Heart right ventricle (tissue), 16 donors: Measurements from ENCODE around the gene HRAS. TPM values are rescaled to one million over a fixed set of nuclear protein-coding genes. Genes with fewer than 3 reads are reported as not detected.

Experiments
- ATAC-seq, 8 donors: fragments of 200-7000 bp; cut with Tn5 transposase; one replicate each; pipeline ENCODE4 v1.9.1; 2020; ENCODE audit warnings: mild to moderate bottlenecking in 8 of 8, moderate library complexity in 8 of 8, moderate number of reproducible peaks in 1 of 8
- DNase-seq, 2 donors: peaks; one replicate each; pipeline ENCODE4 v3.0.0-alpha.2; 2020
- H3K27ac ChIP-seq, 10 donors: fragments of 200-600 bp; sonication (generic) in 2 of 10; one replicate each; pipeline versions ENCODE4 v1.5.0 to v1.8.0; 2020 to 2022; ENCODE audit warnings: mild to moderate bottlenecking in 3 of 10
- H3K27me3 ChIP-seq, 7 donors: fragments of 200-600 bp; one replicate each; pipeline ENCODE4 v1.8.0; 2021 to 2022; ENCODE audit warnings: mild to moderate bottlenecking in 2 of 7
- H3K36me3 ChIP-seq, 9 donors: fragments of 200-600 bp; sonication (generic) in 1 of 9; one replicate each; pipeline versions ENCODE4 v1.5.0 to v1.8.0; 2020 to 2022; ENCODE audit warnings: mild to moderate bottlenecking in 2 of 9
- H3K4me1 ChIP-seq, 9 donors: fragments of 200-600 bp; sonication (generic) in 1 of 9; one replicate each; pipeline versions ENCODE4 v1.5.0 to v1.8.0; 2020 to 2022; ENCODE audit warnings: mild to moderate bottlenecking in 4 of 9
- H3K4me3 ChIP-seq, 10 donors: fragments of 200-600 bp; sonication (generic) in 2 of 10; one replicate each; pipeline versions ENCODE4 v1.5.0 to v1.8.0; 2020 to 2022; ENCODE audit warnings: mild to moderate bottlenecking in 7 of 10, moderate library complexity in 2 of 10
- H3K9me3 ChIP-seq, 11 donors: fragments of 200-600 bp in 10 of 11; sonication (generic) in 2 of 11; one replicate each; pipeline versions ENCODE4 v1.5.0 to v1.8.0; 2013 to 2022; ENCODE audit warnings: mild to moderate bottlenecking in 2 of 11, control low read depth in 1 of 11, moderate library complexity in 1 of 11
- WGBS, 2 donors: extraction: QIAGEN DNeasy Blood & Tissue Kit; methylation state at CpG; one replicate each; pipeline ENCODE4 v1.1.7; 2013; ENCODE audit warnings: inconsistent platforms in 1 of 2; 5-methylcytosine and 5-hydroxymethylcytosine counted together
- intact Hi-C, 10 donors: fragments of 100-400 bp; cut with DNase I; formaldehyde crosslinking; loops; one replicate each; pipeline versions ENCODE4 v1.11.1 to v1.14.2; 2022
- polyA plus RNA-seq, 2 donors: library from polyadenylated mRNA; stranded (reverse); fragments of 200-250 nt; gene quantifications; one replicate each; pipeline ENCODE4 v1.2.3, GENCODE V29; 2013
- total RNA-seq, 10 donors: library from RNA; stranded (reverse); fragmentation: NEBNext Ultra II Directional in 3 of 10; extraction: Animal tissue kit (Norgen Biotek cat#: 25700) in 3 of 10; gene quantifications; one replicate each; pipeline versions ENCODE4 v1.2.1 to v1.2.4, GENCODE V29; 2021 to 2023
- TF ChIP-seq, protein P1 (sequence below), 9 donors: fragments of 200-600 bp; sonication (generic) in 2 of 9; IDR thresholded peaks; one replicate each; pipeline versions ENCODE4 v1.5.0 to v1.8.0; 2021 to 2022; ENCODE audit warnings: antibody characterized with exemption in 9 of 9, mild to moderate bottlenecking in 5 of 9, moderate library complexity in 1 of 9
- donor health status: Arrhythmogenic right ventricular cardiomyopathy.
- donor health status: ischemic (EF 13 %, LVEDD 7.1; RV severe dilation, severe dysfunction).
- donor health status: healthy with polysubstance abuse.
- donor health status: DM: no; HTN: yes; CAD: no.
- donor health status: DM: no; HTN: no; CAD: no.
- donor health status: ischemic (EF 25% LVEDD 6.9; RV normal size, moderate dysfunction).
- donor health status: ischemic (EF 25% LVEDD 5.7; RV mildly dilated, moderate dysfunction).
- donor health status: healthy.
- donor health status: DM: yes; HTN: yes; CAD: no.
- donor health status: Ischemic cardiomyopathy.
- donor health status: ischemic (EF 35%, LVEDD 5.7; RV mildly dilated, moderate dysfunction).
- donor health status: nonischemic (EF 11% LVEDD 7.7; RV severe dilation, severe dysfunction).
- donor health status: DM: yes; HTN: yes; CAD: no.
- donor health status: PGD.
- donor health status: ischemic (EF 29% LVEDD 5.4; RV normal size, mild dysfunction).
- donor health status: nonischemic (EF 23%, LVEDD 6.1; RV moderate dilation, normal function).

HRAS gene
- total and polyA plus RNA-seq, 12 donors: 44.7 to 132 (median 56.4) TPM

DNA sequence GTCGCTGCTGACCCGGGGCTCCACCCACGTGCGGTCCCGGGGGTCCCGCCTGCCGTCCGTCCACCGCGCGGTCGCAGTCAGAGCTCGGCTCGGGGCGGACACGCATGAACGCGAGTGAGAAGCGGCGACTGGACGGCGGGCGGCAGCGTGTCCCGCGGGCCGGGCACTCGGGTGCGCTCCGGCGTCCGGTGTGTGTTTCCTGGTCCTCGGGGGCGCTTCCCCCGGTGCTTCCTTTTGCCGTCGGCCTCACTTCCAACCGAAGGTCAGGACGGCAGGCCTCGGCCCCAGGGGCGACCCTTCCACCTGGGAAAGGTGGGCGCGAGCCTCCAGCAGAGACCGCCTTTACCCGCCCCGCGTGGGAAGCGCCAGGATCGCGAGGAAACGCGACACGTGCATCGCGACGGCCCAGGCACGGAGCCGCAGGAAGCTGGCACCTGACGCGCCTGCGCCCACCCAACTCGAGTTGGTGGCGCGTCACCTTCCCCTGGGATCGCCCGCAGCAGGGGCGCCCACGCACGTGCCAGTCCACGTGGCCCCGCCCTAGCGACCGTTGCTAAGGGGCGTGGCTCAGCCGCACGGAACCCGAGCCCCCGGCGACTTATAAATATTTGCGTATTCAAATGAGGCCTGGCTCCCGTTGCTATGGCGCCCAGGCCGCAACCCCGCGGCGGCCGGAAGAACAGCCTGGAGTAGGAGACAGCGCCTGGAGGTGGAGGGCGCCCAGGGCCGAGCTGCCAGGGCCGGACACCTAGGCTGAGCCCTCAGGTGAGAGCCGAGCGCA, 1.7 kb upstream of the HRAS start, which contains the start of gene LRRC56:
LRRC56 (plus strand) TSS at position 687 of the 781 bp plus-strand sequence. CDS start 3,158 bp downstream, outside the sequence.
- intact Hi-C loops: loop anchor here in 1 of 10 donors (10.0 kb wide), 1 partner anchor 88 kb away; the partner anchor contains the start of genes CDHR5 and SCT

DNA sequence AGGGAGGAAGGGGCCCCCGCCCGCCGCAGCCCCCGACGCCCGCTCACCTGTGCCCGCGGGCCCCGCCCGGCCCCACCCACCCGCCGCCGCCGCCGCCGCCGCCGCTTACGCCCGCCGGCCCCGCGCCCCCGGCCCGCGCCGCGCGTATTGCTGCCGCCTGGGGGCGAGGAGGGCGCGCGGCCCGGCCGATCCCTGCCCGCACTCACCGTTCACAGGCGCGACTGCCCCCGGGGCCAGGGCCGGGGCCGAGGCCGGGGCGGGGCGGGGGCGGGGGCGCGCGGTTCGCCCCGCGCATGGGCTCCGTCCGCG, 212 bp downstream of the HRAS start:
- no peak for ATAC-seq
- WGBS, 2 donors: 0% methylated on average over 13 to 56 of the region's 56 CpGs
- H3K36me3 ChIP-seq: peaks cover 0 to 31% (median 16%) of the 10 kb centered on the region in 9 donors
- no peak for DNase-seq
- no peaks in the 10 kb centered on the region for H3K9me3 ChIP-seq
- TF ChIP-seq, protein P1, sequence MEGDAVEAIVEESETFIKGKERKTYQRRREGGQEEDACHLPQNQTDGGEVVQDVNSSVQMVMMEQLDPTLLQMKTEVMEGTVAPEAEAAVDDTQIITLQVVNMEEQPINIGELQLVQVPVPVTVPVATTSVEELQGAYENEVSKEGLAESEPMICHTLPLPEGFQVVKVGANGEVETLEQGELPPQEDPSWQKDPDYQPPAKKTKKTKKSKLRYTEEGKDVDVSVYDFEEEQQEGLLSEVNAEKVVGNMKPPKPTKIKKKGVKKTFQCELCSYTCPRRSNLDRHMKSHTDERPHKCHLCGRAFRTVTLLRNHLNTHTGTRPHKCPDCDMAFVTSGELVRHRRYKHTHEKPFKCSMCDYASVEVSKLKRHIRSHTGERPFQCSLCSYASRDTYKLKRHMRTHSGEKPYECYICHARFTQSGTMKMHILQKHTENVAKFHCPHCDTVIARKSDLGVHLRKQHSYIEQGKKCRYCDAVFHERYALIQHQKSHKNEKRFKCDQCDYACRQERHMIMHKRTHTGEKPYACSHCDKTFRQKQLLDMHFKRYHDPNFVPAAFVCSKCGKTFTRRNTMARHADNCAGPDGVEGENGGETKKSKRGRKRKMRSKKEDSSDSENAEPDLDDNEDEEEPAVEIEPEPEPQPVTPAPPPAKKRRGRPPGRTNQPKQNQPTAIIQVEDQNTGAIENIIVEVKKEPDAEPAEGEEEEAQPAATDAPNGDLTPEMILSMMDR (IDR thresholded peaks at IDR 0.05): no peak
- peak overlapping the region; percentile 64 to 95 (median 86) for H3K4me3 ChIP-seq
- peak overlapping the region in 6 of 10 donors; percentile 65 to 78 (median 75) for H3K27ac ChIP-seq
- H3K4me1 ChIP-seq: peaks cover 15 to 51% (median 39%) of the 10 kb centered on the region in 9 donors
- H3K27me3 ChIP-seq: peaks cover 0 to 25% (median 14%) of the 10 kb centered on the region in 7 donors
- intact Hi-C loops: loop anchor here in 1 of 10 donors (2.0 to 10.0 kb wide), 2 partner anchors 28 to 90 kb away; partner anchors contain the start of genes CDHR5, RNH1 and SCT

More for the DNA sequence above, 1.7 kb upstream of the HRAS start, which contains the start of gene LRRC56:
- Histone ChIP-seq H3K27me3 (peaks cover 0 to 25% (median 14%) of the 10 kb centered on the region in 7 donors), H3K9me3 (no peaks in the 10 kb centered on the region), H3K4me3 (peak within 1 kb of the TSS in 9 of 10 donors; percentile 4 to 86 (median 76)), H3K4me1 (peaks cover 15 to 49% (median 39%) of the 10 kb centered on the region in 9 donors), H3K36me3 (peaks cover 0 to 20% (median 14%) of the 10 kb centered on the region in 9 donors), H3K27ac (peak within 1 kb of the TSS in 2 of 10 donors; percentile 56 to 84)
- peak; percentile 61 to 80 for DNase-seq
- 2 to 5% methylated on average over 93 of the region's 93 CpGs for WGBS, 2 donors
- ATAC-seq: peak in 6 of 8 donors; percentile 5 to 35 (median 18)
- TF ChIP-seq, protein P1 (IDR thresholded peaks at IDR 0.05): no peak

DNA sequence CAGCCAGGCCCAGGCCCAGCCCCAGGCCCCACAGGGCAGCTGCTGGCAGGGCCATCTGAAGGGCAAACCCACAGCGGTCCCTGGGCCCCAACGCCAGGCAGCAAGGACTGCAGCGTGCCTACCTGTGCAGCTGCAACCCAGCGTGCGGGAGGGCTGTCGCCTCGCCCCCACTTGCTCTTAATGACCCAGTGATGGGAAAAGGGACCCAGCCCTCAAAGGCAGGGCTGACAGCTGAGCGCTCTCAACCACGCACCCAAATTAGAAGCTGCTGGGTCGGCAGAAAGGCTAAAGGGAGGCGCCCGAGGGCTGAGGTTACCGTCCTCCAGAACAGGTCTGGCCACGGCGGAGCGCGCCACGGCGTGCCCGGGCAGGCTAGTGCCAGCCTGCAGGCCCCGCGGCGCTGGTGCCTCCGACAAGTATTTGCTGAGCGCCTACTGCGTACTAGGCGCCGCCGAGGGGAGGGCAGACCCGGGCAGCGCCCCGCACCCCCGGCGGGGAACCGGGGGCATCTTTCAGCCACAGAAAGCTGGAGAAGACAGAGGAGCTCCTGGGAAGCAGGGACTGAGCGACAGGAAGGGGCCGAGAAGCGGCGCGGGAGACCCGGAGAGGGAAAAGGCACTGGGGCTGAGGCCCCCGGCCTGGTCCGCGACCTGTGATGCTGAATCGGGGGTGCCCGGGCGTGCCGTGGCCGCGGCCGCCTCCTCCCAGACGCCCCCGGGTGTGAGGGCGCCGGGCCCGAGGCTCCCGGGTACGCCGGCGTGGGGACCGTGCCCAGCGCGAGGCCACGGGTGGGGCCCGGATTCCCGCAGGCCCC, 773 bp downstream of the HRAS start:
- no peaks in the 10 kb centered on the region for H3K9me3 ChIP-seq
- 9 to 14% methylated on average over 48 to 66 of the region's 66 CpGs for WGBS, 2 donors
- intact Hi-C loops: loop anchor here in 1 of 10 donors (2.0 to 10.0 kb wide), 2 partner anchors 28 to 90 kb away; partner anchors contain the start of genes CDHR5, RNH1 and SCT
- peak in 1 of 8 donors; percentile 1 for ATAC-seq
- H3K36me3 ChIP-seq: peaks cover 0 to 37% (median 16%) of the 10 kb centered on the region in 9 donors
- H3K27me3 ChIP-seq: peaks cover 0 to 25% (median 14%) of the 10 kb centered on the region in 7 donors
- H3K4me1 ChIP-seq: peaks cover 15 to 51% (median 39%) of the 10 kb centered on the region in 9 donors
- no peak for DNase-seq
- H3K4me3 ChIP-seq: peak overlapping the region; percentile 64 to 95 (median 86)
- TF ChIP-seq, protein P1 (IDR thresholded peaks at IDR 0.05): no peak
- H3K27ac ChIP-seq: peak overlapping the region in 9 of 10 donors; percentile 47 to 78 (median 75)
